PC-3 (cell line): Measurements from ENCODE around the gene DNAH17. TPM values are rescaled to one million over a fixed set of nuclear protein-coding genes. Genes with fewer than 3 reads are reported as not detected.

ENCODE experiments used
- ATAC-seq: fragments of 200-7000 bp; cut with Tn5 transposase; 2 replicates; pipeline ENCODE4 v1.9.1; 2020; ENCODE audit warnings: mild to moderate bottlenecking, moderate library complexity
- BruUV-seq: library from RNA; stranded (reverse); fragments of 400-500 nt; replicated peaks from 2 replicates; lab custom pipeline; 2021; lab: Mats Ljungman, UMichigan
- CTCF ChIA-PET: fragments of 300-600 bp; sonication (Branson Sonifier 250); formaldehyde crosslinking; loops from one replicate; lab custom pipeline; 2022; ENCODE audit warnings: antibody characterized with exemption; lab: Charles Lee
- POLR2A ChIA-PET: fragments of 300-600 bp; sonication (Branson Sonifier 250); formaldehyde crosslinking; loops from one replicate; lab custom pipeline; 2022; ENCODE audit warnings: antibody characterized with exemption; ENCODE audit not compliant: unreplicated experiment; lab: Charles Lee
- DNase-seq: peaks from one replicate; pipeline ENCODE4 v3.0.0-alpha.2; 2015
- H2AFZ ChIP-seq: fragments of 300-600 bp; sonication (generic); 2 replicates; pipeline ENCODE4 v1.6.0; 2016; ENCODE audit warnings: antibody characterized with exemption, low read length
- H3F3A ChIP-seq: fragments of 300-600 bp; sonication (generic); one replicate; pipeline ENCODE4 v1.6.0; 2017; ENCODE audit warnings: antibody characterized with exemption, low read length, control low read depth, mild to moderate bottlenecking; ENCODE audit not compliant: unreplicated experiment
- H3K27ac ChIP-seq: fragments of 300-600 bp; sonication (generic); 2 replicates; pipeline ENCODE4 v1.5.1; 2016; ENCODE audit warnings: mild to moderate bottlenecking, low read length
- H3K27me3 ChIP-seq: fragments of 300-600 bp; sonication (generic); 2 replicates; pipeline ENCODE4 v1.6.1; 2016; ENCODE audit warnings: low read length, mixed read lengths
- H3K36me3 ChIP-seq: fragments of 300-600 bp; sonication (generic); 2 replicates; pipeline ENCODE4 v1.6.1; 2016; ENCODE audit warnings: low read depth, mixed run types, low read length, mixed read lengths
- H3K4me1 ChIP-seq: fragments of 300-600 bp; sonication (generic); 2 replicates; pipeline ENCODE4 v1.5.1; 2016; ENCODE audit warnings: low read length; ENCODE audit not compliant: insufficient read depth
- H3K4me2 ChIP-seq: fragments of 300-600 bp; sonication (generic); 2 replicates; pipeline ENCODE4 v1.6.0; 2016; ENCODE audit warnings: low read length
- H3K4me3 ChIP-seq: fragments of 300-600 bp; sonication (generic); 2 replicates; pipeline ENCODE4 v1.5.1; 2016; ENCODE audit warnings: mild to moderate bottlenecking, low read length, mixed read lengths
- H3K79me2 ChIP-seq: fragments of 300-600 bp; sonication (generic); 2 replicates; pipeline ENCODE4 v1.6.1; 2017; ENCODE audit warnings: low read length, mixed read lengths
- H3K9ac ChIP-seq: fragments of 300-600 bp; sonication (generic); 2 replicates; pipeline ENCODE4 v1.6.0; 2016; ENCODE audit warnings: mild to moderate bottlenecking, low read length
- H3K9me2 ChIP-seq: fragments of 300-600 bp; sonication (generic); replicated peaks from 2 replicates; pipeline ENCODE4 v1.6.1; 2016; ENCODE audit warnings: mixed run types, low read length, mixed read lengths
- H3K9me3 ChIP-seq: fragments of 300-600 bp; sonication (generic); 2 replicates; pipeline ENCODE4 v1.6.1; 2016; ENCODE audit warnings: low read length, mixed read lengths
- H4K20me1 ChIP-seq: fragments of 300-600 bp; sonication (generic); 2 replicates; pipeline ENCODE4 v1.6.1; 2016; ENCODE audit warnings: low read length, mixed read lengths
- EZH2 ChIP-seq: fragments of 300-600 bp; sonication (generic); IDR thresholded peaks from one replicate; pipeline ENCODE4 v1.6.1; 2017; ENCODE audit warnings: antibody characterized with exemption, mild to moderate bottlenecking, low read length; ENCODE audit not compliant: unreplicated experiment
- EZH2phosphoT487 ChIP-seq: fragments of 300-600 bp; sonication (generic); IDR thresholded peaks from 2 replicates; pipeline ENCODE4 v1.6.1; 2018; ENCODE audit warnings: mild to moderate bottlenecking, antibody characterized with exemption, low read length, borderline replicate concordance
- intact Hi-C: fragments of 100-400 bp; cut with micrococcal nuclease; formaldehyde crosslinking; loops from 2 replicates; pipeline ENCODE4 v1.9.0; 2023
- total RNA-seq: library from RNA; depleted of rRNA; stranded (reverse); fragments of >200 nt; gene quantifications from 2 replicates; pipeline ENCODE4 v1.2.3, GENCODE V29; 2014
- TF ChIP-seq, protein P1 (sequence below): fragments of 300-600 bp; sonication (generic); conservative IDR thresholded peaks from 2 replicates; pipeline ENCODE4 v1.5.1; 2017; ENCODE audit warnings: antibody characterized with exemption, low read depth, mild to moderate bottlenecking, low read length

DNAH17 gene
- total RNA-seq, 1 experiment from 2014 or later: 0.04 TPM

- intact Hi-C loops: no loop called here
- Histone ChIP-seq H3K36me3 (peaks cover 30% of the 10 kb centered on the region), H3K4me3 (no peak overlapping the region), H2AFZ (no peak overlapping the region), H3K4me1 (peaks cover 31% of the 10 kb centered on the region), H3K9ac (no peak overlapping the region), H4K20me1 (peaks cover 34% of the 10 kb centered on the region), H3K79me2 (peaks cover 96% of the 10 kb centered on the region), H3K27me3 (no peaks in the 10 kb centered on the region), H3K9me2 (no peaks in the 10 kb centered on the region), H3K9me3 (no peaks in the 10 kb centered on the region), H3F3A (no peaks in the 10 kb centered on the region), H3K27ac (no peak overlapping the region), H3K4me2 (no peak overlapping the region)
- ChIA-PET POLR2A (interaction anchor here (0.6 to 0.7 kb wide), 3 partner anchors 48 to 547 kb away, joined by 3 to 4 read pairs (median 4); no protein-coding TSS in a partner anchor), CTCF (interaction anchor here (1.3 to 1.7 kb wide), 2 partner anchors 30 to 140 kb away, joined by 3 to 7 read pairs; no protein-coding TSS in a partner anchor)
- BruUV-seq: no TSS peak
- DNase-seq: no peak
- no peak for ATAC-seq
- TF ChIP-seq EZH2: no peak
- TF ChIP-seq EZH2phosphoT487: no peak
- TF ChIP-seq, protein P1, sequence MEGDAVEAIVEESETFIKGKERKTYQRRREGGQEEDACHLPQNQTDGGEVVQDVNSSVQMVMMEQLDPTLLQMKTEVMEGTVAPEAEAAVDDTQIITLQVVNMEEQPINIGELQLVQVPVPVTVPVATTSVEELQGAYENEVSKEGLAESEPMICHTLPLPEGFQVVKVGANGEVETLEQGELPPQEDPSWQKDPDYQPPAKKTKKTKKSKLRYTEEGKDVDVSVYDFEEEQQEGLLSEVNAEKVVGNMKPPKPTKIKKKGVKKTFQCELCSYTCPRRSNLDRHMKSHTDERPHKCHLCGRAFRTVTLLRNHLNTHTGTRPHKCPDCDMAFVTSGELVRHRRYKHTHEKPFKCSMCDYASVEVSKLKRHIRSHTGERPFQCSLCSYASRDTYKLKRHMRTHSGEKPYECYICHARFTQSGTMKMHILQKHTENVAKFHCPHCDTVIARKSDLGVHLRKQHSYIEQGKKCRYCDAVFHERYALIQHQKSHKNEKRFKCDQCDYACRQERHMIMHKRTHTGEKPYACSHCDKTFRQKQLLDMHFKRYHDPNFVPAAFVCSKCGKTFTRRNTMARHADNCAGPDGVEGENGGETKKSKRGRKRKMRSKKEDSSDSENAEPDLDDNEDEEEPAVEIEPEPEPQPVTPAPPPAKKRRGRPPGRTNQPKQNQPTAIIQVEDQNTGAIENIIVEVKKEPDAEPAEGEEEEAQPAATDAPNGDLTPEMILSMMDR: no peak
These were observed 186.2 kb downstream of the DNAH17 start for GRCh38 chr17:78391051-78391431.

DNA sequence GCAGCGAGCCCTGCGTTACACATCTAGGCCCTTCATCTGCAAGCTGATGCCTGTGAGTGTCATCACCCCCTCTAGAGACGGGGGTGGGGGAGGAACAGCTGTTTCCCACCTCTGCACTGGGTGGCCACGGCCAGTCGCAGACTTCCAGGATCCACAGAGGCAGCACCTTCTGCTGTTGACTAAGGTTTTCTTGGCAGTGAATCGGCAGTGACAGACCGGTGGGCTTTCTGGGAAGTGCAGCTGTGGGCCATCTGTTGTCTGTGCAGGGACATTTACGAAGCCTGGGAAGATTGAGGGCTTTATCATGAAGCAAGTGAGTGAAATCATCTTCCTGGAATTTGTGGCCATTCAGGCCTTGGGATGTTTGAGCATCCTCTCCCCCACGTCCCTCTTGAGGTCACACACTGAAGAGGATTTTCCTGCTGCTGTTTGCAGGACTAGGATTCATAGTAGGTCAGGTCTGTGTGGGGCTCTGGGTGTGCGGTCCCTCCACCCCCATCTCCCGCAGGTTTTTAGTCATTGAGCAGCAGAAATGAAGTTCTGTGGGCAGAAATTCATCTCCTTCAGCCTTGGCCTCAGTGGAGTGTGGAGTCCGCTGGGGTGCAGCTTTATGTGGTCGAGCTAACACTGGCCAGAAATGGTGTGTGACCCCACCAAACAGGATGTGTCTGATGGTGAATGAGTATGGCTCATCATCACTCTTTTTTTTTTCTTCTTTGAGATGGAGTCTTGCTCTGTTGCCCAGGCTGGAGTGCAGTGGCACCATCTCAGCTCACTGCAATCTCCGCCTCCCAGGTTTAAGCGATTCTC lies 186.8 kb downstream of the DNAH17 start:
- no peaks in the 10 kb centered on the region for H3K9me3 ChIP-seq
- TF ChIP-seq, protein P1: no peak; the same call in 1 of the 2 replicates
- no peak for TF ChIP-seq EZH2
- TF ChIP-seq EZH2phosphoT487: no peak
- no peaks in the 10 kb centered on the region for H3F3A ChIP-seq
- no peaks in the 10 kb centered on the region for H3K9me2 ChIP-seq
- no peak overlapping the region for H3K4me3 ChIP-seq
- CTCF ChIA-PET: interaction anchor here (0.6 to 1.7 kb wide), 2 partner anchors 11 to 30 kb away, joined by 3 to 7 read pairs; no protein-coding TSS in a partner anchor
- H3K4me2 ChIP-seq: no peak overlapping the region
- POLR2A ChIA-PET: no interaction called here
- DNase-seq (peak; percentile 66), ATAC-seq (peak; percentile 48)
- BruUV-seq: no TSS peak
- peaks cover 36% of the 10 kb centered on the region for H4K20me1 ChIP-seq
- no peak overlapping the region for H3K27ac ChIP-seq
- H3K4me1 ChIP-seq: peaks cover 31% of the 10 kb centered on the region
- H3K9ac ChIP-seq: no peak overlapping the region
- intact Hi-C loops: no loop called here
- H3K36me3 ChIP-seq: peaks cover 26% of the 10 kb centered on the region
- no peak overlapping the region for H2AFZ ChIP-seq
- H3K27me3 ChIP-seq: no peaks in the 10 kb centered on the region
- H3K79me2 ChIP-seq: peaks cover 96% of the 10 kb centered on the region
